Progenitor cell of endocrine pancreas (in vitro differentiated cells): ENCODE measurements around the gene MRPS35. TPM values are rescaled to one million over a fixed set of nuclear protein-coding genes. Genes with fewer than 3 reads are reported as not detected.

Source experiments
- DNase-seq: peaks from one replicate; pipeline ENCODE4 v3.0.0; 2021; ENCODE audit warnings: low spot score; ENCODE audit not compliant: unreplicated experiment
- H3K27ac Mint-ChIP-seq: 2 replicates; pipeline ENCODE4 v1.8.0; 2021; ENCODE audit warnings: mild to moderate bottlenecking, moderate library complexity, mixed read lengths
- H3K27me3 Mint-ChIP-seq: 2 replicates; pipeline ENCODE4 v1.8.0; 2021; ENCODE audit warnings: mixed read lengths
- H3K36me3 Mint-ChIP-seq: 2 replicates; pipeline ENCODE4 v1.8.0; 2022; ENCODE audit warnings: mixed read lengths; ENCODE audit not compliant: insufficient read depth
- H3K4me1 Mint-ChIP-seq: 2 replicates; pipeline ENCODE4 v1.8.0; 2021; ENCODE audit warnings: low read depth, mixed read lengths
- H3K4me3 Mint-ChIP-seq: 2 replicates; pipeline ENCODE4 v1.8.0; 2021; ENCODE audit warnings: low read depth, mild to moderate bottlenecking, moderate library complexity, mixed read lengths
- H3K9me3 Mint-ChIP-seq: 2 replicates; pipeline ENCODE4 v1.8.0; 2021; ENCODE audit warnings: low read depth, mixed read lengths
- total RNA-seq: library from RNA; stranded (reverse); gene quantifications from 2 replicates; pipeline ENCODE4 v1.2.1, GENCODE V29; 2021
- TF ChIP-seq, protein P1 (sequence below): fragments of 200-600 bp; sonication (generic); IDR thresholded peaks from one replicate; pipeline ENCODE4 v1.5.0; 2021; ENCODE audit warnings: antibody characterized with exemption, mild to moderate bottlenecking; ENCODE audit not compliant: unreplicated experiment

The MRPS35 gene
- total RNA-seq, 1 donor from 2014 or later: 63.1 TPM

DNA sequence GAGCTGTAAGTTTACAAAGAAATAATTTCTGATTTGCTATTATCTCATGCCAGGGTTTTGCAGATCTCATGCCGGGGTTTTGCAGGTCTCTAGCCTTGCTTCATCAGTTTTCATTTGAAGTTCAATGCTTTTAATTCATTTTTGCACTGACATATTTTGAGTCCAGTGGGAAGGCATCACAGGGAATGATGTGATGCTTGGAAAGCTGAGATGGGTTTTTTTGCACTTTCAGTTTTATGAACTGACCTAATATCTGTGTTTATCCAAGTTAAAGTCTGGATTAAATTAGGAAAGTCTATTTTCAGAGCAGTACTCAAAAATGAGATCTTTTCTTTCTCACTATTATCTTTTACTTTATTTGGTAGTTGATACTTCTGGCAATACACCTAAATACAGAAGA lies 38.0 kb upstream of the MRPS35 start:
- TF ChIP-seq, protein P1, sequence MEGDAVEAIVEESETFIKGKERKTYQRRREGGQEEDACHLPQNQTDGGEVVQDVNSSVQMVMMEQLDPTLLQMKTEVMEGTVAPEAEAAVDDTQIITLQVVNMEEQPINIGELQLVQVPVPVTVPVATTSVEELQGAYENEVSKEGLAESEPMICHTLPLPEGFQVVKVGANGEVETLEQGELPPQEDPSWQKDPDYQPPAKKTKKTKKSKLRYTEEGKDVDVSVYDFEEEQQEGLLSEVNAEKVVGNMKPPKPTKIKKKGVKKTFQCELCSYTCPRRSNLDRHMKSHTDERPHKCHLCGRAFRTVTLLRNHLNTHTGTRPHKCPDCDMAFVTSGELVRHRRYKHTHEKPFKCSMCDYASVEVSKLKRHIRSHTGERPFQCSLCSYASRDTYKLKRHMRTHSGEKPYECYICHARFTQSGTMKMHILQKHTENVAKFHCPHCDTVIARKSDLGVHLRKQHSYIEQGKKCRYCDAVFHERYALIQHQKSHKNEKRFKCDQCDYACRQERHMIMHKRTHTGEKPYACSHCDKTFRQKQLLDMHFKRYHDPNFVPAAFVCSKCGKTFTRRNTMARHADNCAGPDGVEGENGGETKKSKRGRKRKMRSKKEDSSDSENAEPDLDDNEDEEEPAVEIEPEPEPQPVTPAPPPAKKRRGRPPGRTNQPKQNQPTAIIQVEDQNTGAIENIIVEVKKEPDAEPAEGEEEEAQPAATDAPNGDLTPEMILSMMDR: no peak
- H3K36me3 Mint-ChIP-seq: peaks cover 16% of the 10 kb centered on the region
- H3K4me1 Mint-ChIP-seq: no peaks in the 10 kb centered on the region
- no peak overlapping the region for H3K4me3 Mint-ChIP-seq
- H3K27ac Mint-ChIP-seq: no peak overlapping the region
- H3K27me3 Mint-ChIP-seq: no peaks in the 10 kb centered on the region
- DNase-seq: no peak
- H3K9me3 Mint-ChIP-seq: no peaks in the 10 kb centered on the region

DNA sequence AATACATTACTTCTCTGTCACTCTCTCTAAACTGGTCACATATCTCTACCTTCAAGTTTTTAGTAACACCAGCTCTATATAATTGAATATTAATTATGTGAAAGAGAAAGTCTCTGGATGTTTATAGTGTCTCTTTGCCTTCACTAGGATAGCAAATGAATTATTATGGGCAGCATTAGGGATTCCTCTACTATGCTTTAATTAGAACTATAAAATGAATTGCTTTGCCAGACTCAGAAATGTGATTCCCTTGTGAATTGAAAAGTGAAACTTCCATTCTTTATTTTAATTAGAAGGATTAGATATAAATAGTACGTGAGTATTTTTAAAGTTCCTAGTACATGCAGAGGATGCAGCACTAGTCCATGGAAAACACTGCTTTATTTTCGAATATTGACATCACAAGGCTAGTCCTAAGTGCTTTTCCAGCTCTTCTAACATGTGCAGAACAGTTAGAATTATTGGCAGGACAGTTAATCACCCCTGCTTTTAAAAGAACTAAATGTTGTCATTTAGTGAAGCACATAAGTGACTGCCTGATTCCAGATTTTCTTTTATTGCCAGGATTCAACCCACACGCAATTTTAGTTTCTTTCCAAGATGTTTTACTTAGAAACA lies 37.4 kb upstream of the MRPS35 start:
- no peak overlapping the region for H3K27ac Mint-ChIP-seq
- H3K4me3 Mint-ChIP-seq: no peak overlapping the region
- H3K27me3 Mint-ChIP-seq: no peaks in the 10 kb centered on the region
- H3K4me1 Mint-ChIP-seq: no peaks in the 10 kb centered on the region
- peaks cover 13% of the 10 kb centered on the region for H3K36me3 Mint-ChIP-seq
- DNase-seq: no peak
- H3K9me3 Mint-ChIP-seq: no peaks in the 10 kb centered on the region
- TF ChIP-seq, protein P1: no peak

DNA sequence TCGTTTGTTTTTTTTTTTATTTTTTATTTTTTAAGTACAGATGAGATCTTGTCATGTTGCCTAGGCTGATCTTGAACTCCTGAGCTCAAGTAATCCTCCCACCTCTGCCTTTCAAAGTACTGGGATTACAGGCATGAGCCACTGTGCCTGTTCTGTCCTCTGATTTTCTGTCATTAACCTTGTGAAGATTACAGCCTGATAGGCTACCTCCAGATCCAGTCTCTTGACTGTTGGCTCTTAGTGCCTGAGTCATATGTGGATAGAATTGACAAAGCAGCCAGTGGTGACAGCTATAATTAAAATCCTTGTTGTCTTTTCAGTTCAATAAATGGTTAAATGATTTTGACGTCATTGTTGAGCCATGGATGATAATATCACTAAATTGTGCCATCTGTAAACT lies 35.6 kb upstream of the MRPS35 start:
- Mint-ChIP-seq H3K9me3 (no peaks in the 10 kb centered on the region), H3K4me3 (no peak overlapping the region), H3K27ac (no peak overlapping the region), H3K27me3 (no peaks in the 10 kb centered on the region), H3K36me3 (peaks cover 20% of the 10 kb centered on the region), H3K4me1 (no peaks in the 10 kb centered on the region)
- TF ChIP-seq, protein P1: no peak
- DNase-seq: no peak

DNA sequence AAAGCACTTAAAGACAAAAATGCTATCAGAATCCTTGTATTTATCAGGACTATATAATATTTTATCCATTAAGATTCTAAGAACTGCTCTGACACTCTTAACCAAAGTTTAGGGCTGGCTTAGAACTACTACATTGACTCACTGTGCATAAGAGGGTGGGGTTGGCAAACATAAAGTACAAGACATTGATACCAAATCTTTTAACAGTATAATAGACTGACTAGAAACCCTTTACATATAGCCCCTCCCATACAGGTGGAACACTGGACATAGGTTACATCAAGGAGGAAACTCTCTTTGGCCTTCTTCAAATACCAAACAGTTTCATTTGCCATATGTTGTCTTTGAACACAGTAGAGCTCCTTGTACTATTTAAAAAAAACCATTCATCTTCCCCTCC lies 30.0 kb upstream of the MRPS35 start:
- no peak overlapping the region for H3K4me3 Mint-ChIP-seq
- H3K27me3 Mint-ChIP-seq: no peaks in the 10 kb centered on the region
- TF ChIP-seq, protein P1: no peak
- no peak for DNase-seq
- no peaks in the 10 kb centered on the region for H3K9me3 Mint-ChIP-seq
- H3K27ac Mint-ChIP-seq: no peak overlapping the region
- peaks cover 33% of the 10 kb centered on the region for H3K36me3 Mint-ChIP-seq
- H3K4me1 Mint-ChIP-seq: peaks cover 3% of the 10 kb centered on the region

DNA sequence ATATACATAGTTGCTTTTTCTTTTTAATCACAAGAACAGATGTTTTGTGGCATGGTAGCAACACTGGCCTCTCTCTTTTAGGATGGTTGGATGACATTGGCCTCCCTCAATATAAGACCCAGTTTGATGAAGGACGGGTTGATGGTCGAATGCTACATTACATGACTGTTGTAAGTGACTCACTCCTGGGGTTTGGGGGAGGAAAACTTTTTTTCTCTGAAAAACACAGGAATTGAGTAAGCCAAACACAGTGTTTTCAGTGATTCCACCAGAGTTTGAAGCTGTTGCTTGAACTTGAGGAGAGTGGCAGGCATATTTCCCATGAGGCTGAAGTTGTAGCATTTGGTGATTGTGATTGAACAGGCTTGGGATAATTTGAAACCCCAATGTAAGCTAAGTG lies 28.1 kb upstream of the MRPS35 start:
- Mint-ChIP-seq H3K36me3 (peaks cover 34% of the 10 kb centered on the region), H3K4me1 (peaks cover 4% of the 10 kb centered on the region), H3K27me3 (no peaks in the 10 kb centered on the region), H3K9me3 (no peaks in the 10 kb centered on the region), H3K4me3 (no peak overlapping the region), H3K27ac (no peak overlapping the region)
- TF ChIP-seq, protein P1: no peak
- DNase-seq: no peak
